Breast epithelium (tissue), 4 donors: ENCODE data around the gene MAN2A1. TPM values are rescaled to one million over a fixed set of nuclear protein-coding genes. Genes with fewer than 3 reads are reported as not detected.
A peak's percentile ranks its signal among the peaks of the same experiment; 100 is the strongest.

Source experiments
- DNase-seq, 2 donors: peaks; one replicate each; pipeline ENCODE4 v3.0.0-alpha.2; 2019; ENCODE audit warnings: low spot score in 2 of 2
- H3K27ac ChIP-seq, 2 donors: fragments of 200-600 bp; sonication (generic) in 1 of 2; one replicate each; pipeline ENCODE4 v1.5.1; 2016 to 2019; ENCODE audit warnings: mild to moderate bottlenecking in 1 of 2
- H3K27me3 ChIP-seq, 2 donors: fragments of 200-600 bp; sonication (generic) in 1 of 2; one replicate each; pipeline versions ENCODE4 v1.5.1 to v1.6.0; 2017 to 2019; ENCODE audit warnings: control low read depth in 1 of 2, mild to moderate bottlenecking in 1 of 2
- H3K36me3 ChIP-seq: fragments of 200-600 bp; one replicate; pipeline ENCODE4 v1.5.1; 2019
- H3K4me1 ChIP-seq, 2 donors: fragments of 200-600 bp; sonication (generic); one replicate each; pipeline ENCODE4 v1.5.1; 2016 to 2019; ENCODE audit warnings: control low read depth in 1 of 2
- H3K4me3 ChIP-seq, 3 donors: fragments of 200-600 bp; sonication (generic); 1 replicate in 2 of 3; 2 replicates in 1 of 3; pipeline ENCODE4 v1.5.1; 2016 to 2019; ENCODE audit warnings: mild to moderate bottlenecking in 3 of 3, moderate library complexity in 2 of 3
- H3K9me3 ChIP-seq, 2 donors: fragments of 200-600 bp; sonication (generic) in 1 of 2; one replicate each; pipeline ENCODE4 v1.5.1; 2016 to 2019; ENCODE audit warnings: control low read depth in 1 of 2
- CTCF ChIP-seq, 3 donors: fragments of 450-650 bp; IDR thresholded peaks; one replicate each; pipeline ENCODE4 v1.5.1; 2016 to 2017; ENCODE audit warnings: antibody characterized with exemption in 3 of 3, mild to moderate bottlenecking in 3 of 3, moderate library complexity in 3 of 3
- POLR2A ChIP-seq: fragments of 450-650 bp; IDR thresholded peaks from one replicate; pipeline ENCODE4 v1.6.1; 2016; ENCODE audit warnings: antibody characterized with exemption, mild to moderate bottlenecking, moderate library complexity
- POLR2AphosphoS5 ChIP-seq, 3 donors: sonication (generic); formaldehyde crosslinking; IDR thresholded peaks; one replicate each; pipeline ENCODE4 v1.6.1; 2017; ENCODE audit warnings: antibody characterized with exemption in 3 of 3
- intact Hi-C: fragments of 100-400 bp; cut with DNase I; formaldehyde crosslinking; loops from one replicate; pipeline ENCODE4 v1.15.1; 2023; ENCODE audit warnings: low total_unique reads
- total RNA-seq, 3 donors: library from RNA; depleted of rRNA; stranded (reverse); fragments of >200 nt; gene quantifications; one replicate each; pipeline ENCODE4 v1.1.0, GENCODE V29; 2016

MAN2A1 gene
- total RNA-seq, 3 donors from 2014 or later = 57.9 to 68.6 (median 63.3) TPM

GRCh38 chr5:109723606-109724005 lies 33.9 kb downstream of the MAN2A1 start:
- H3K9me3 ChIP-seq = no peaks in the 10 kb centered on the region
- no peak overlapping the region for H3K27ac ChIP-seq
- no peaks in the 10 kb centered on the region for H3K4me1 ChIP-seq
- H3K36me3 ChIP-seq = no peaks in the 10 kb centered on the region
- no peak for DNase-seq
- intact Hi-C loops = no loop called here
- H3K4me3 ChIP-seq = no peak overlapping the region
- no peak for TF ChIP-seq POLR2AphosphoS5 (IDR thresholded peaks at IDR 0.05)
- TF ChIP-seq POLR2A = no peak
- TF ChIP-seq CTCF (IDR thresholded peaks at IDR 0.05) = no peak
- no peaks in the 10 kb centered on the region for H3K27me3 ChIP-seq

GRCh38 chr5:109725135-109725534 lies 35.4 kb downstream of the MAN2A1 start:
- no peaks in the 10 kb centered on the region for H3K27me3 ChIP-seq

GRCh38 chr5:109739741-109740728 lies 50.3 kb downstream of the MAN2A1 start:
- H3K27ac ChIP-seq = peak overlapping the region; percentile 1 to 40
- no peak overlapping the region for H3K4me3 ChIP-seq
- H3K4me1 ChIP-seq = peaks cover 0 to 3% of the 10 kb centered on the region in 2 donors
- no peaks in the 10 kb centered on the region for H3K27me3 ChIP-seq
- H3K9me3 ChIP-seq = no peaks in the 10 kb centered on the region
- peak in 1 of 2 donors; percentile 25 for DNase-seq
- no peak for TF ChIP-seq CTCF (IDR thresholded peaks at IDR 0.05)
- no peak for TF ChIP-seq POLR2A
- no peak for TF ChIP-seq POLR2AphosphoS5 (IDR thresholded peaks at IDR 0.05)
- H3K36me3 ChIP-seq = no peaks in the 10 kb centered on the region
- intact Hi-C loops = no loop called here

More at GRCh38 chr5:109725135-109725534, 35.4 kb downstream of the MAN2A1 start:
- no peaks in the 10 kb centered on the region for H3K36me3 ChIP-seq
- no peak for DNase-seq
- no peaks in the 10 kb centered on the region for H3K4me1 ChIP-seq
- H3K9me3 ChIP-seq = no peaks in the 10 kb centered on the region
- H3K4me3 ChIP-seq = no peak overlapping the region
- TF ChIP-seq POLR2A (no peak), POLR2AphosphoS5 (IDR thresholded peaks at IDR 0.05) (no peak), CTCF (IDR thresholded peaks at IDR 0.05) (no peak)
- H3K27ac ChIP-seq = no peak overlapping the region
- intact Hi-C loops = no loop called here

- TF ChIP-seq POLR2A = no peak
- no peak for TF ChIP-seq CTCF (IDR thresholded peaks at IDR 0.05)
- no peak for TF ChIP-seq POLR2AphosphoS5 (IDR thresholded peaks at IDR 0.05)
- Histone ChIP-seq H3K4me1 (peaks cover 0 to 3% of the 10 kb centered on the region in 2 donors), H3K36me3 (no peaks in the 10 kb centered on the region), H3K27ac (no peak overlapping the region), H3K9me3 (no peaks in the 10 kb centered on the region), H3K4me3 (no peak overlapping the region), H3K27me3 (no peaks in the 10 kb centered on the region)
- intact Hi-C loops = no loop called here
- DNase-seq = no peak
Observed at GRCh38 chr5:109740966-109741365, 51.2 kb downstream of the MAN2A1 start.

- H3K4me1 ChIP-seq = peaks cover 0 to 3% of the 10 kb centered on the region in 2 donors
- no peak overlapping the region for H3K27ac ChIP-seq
Observed at GRCh38 chr5:109741390-109741789, 51.7 kb downstream of the MAN2A1 start.

More at GRCh38 chr5:109741390-109741789, 51.7 kb downstream of the MAN2A1 start:
- TF ChIP-seq POLR2A = no peak
- no peak for TF ChIP-seq POLR2AphosphoS5 (IDR thresholded peaks at IDR 0.05)
- TF ChIP-seq CTCF (IDR thresholded peaks at IDR 0.05) = no peak
- Histone ChIP-seq H3K4me3 (no peak overlapping the region), H3K9me3 (no peaks in the 10 kb centered on the region), H3K27me3 (no peaks in the 10 kb centered on the region), H3K36me3 (no peaks in the 10 kb centered on the region)
- intact Hi-C loops = no loop called here
- no peak for DNase-seq
